ENCODE measurements around the gene PCDHGA12.
"Not testable (repeated sequence)": the region's sequence is repeated elsewhere in the genome, so short reads cannot be mapped to it uniquely, and the experiment has no call there.

Gene PCDHGA12

GRCh38 chr5:141419074-141419880, 11.0 kb upstream of the PCDHGA12 start:
- no peaks in the 10 kb centered on the region for H3K36me3 ChIP-seq (ENCODE audit: insufficient read depth, low read length)
- no peaks in the 10 kb centered on the region for H3K4me1 ChIP-seq (ENCODE audit: insufficient read depth, low read length)
- H3K9me3 ChIP-seq (ENCODE audit: control insufficient read depth, insufficient read depth, low read length) = peaks cover 13% of the 10 kb centered on the region; the same call in 1 of the 2 replicates
- no peak overlapping the region for H3K9ac ChIP-seq (ENCODE audit: low read depth, low read length)

DNA sequence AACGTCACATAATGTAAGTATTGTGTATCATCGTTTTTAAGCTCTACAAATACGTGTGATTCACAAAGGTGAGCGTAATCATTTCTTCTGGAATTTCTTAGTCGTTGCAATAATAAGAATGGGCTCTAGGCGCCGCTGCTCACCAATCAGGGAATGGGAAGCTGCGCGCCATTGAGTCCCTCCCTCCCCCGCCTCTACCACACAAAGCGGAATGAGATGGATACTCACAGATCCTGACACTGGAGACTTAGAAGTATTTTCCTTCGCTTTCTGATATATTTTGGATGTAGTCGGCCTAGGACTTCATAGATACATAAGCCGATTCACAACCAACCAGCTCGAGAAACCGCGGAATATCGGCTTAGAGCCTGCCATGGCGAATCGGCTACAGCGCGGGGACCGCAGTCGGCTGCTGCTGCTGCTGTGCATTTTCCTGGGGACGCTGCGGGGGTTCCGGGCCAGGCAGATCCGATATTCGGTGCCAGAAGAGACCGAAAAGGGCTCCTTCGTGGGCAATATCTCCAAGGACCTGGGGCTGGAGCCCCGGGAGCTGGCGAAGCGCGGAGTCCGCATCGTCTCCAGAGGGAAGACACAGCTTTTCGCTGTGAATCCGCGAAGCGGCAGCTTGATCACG, 9.3 kb upstream of the PCDHGA12 start, which contains the start of gene PCDHGA11:
PCDHGA11 (plus strand) TSS at position 197 of the 634 bp plus-strand sequence; CDS start at position 374, 177 bp downstream.
- Histone ChIP-seq H3K9ac (ENCODE audit: low read depth, low read length) (peak within 1 kb of the TSS; percentile 48), H3K36me3 (ENCODE audit: insufficient read depth, low read length) (no peaks in the 10 kb centered on the region), H3K9me3 (ENCODE audit: control insufficient read depth, insufficient read depth, low read length) (peaks cover 13% of the 10 kb centered on the region; the same call in 1 of the 2 replicates), H3K4me1 (ENCODE audit: insufficient read depth, low read length) (no peaks in the 10 kb centered on the region)

GRCh38 chr5:141421489-141421855, 8.8 kb upstream of the PCDHGA12 start:
- Histone ChIP-seq H3K36me3 (ENCODE audit: insufficient read depth, low read length) (no peaks in the 10 kb centered on the region), H3K9me3 (ENCODE audit: control insufficient read depth, insufficient read depth, low read length) (peaks cover 13% of the 10 kb centered on the region; the same call in 1 of the 2 replicates), H3K9ac (ENCODE audit: low read depth, low read length) (peak overlapping the region; percentile 48; the same call in 1 of the 2 replicates), H3K4me1 (ENCODE audit: insufficient read depth, low read length) (no peaks in the 10 kb centered on the region)

- no peaks in the 10 kb centered on the region for H3K36me3 ChIP-seq (ENCODE audit: insufficient read depth, low read length)
Measured at GRCh38 chr5:141422742-141423291, 7.5 kb upstream of the PCDHGA12 start.

DNA sequence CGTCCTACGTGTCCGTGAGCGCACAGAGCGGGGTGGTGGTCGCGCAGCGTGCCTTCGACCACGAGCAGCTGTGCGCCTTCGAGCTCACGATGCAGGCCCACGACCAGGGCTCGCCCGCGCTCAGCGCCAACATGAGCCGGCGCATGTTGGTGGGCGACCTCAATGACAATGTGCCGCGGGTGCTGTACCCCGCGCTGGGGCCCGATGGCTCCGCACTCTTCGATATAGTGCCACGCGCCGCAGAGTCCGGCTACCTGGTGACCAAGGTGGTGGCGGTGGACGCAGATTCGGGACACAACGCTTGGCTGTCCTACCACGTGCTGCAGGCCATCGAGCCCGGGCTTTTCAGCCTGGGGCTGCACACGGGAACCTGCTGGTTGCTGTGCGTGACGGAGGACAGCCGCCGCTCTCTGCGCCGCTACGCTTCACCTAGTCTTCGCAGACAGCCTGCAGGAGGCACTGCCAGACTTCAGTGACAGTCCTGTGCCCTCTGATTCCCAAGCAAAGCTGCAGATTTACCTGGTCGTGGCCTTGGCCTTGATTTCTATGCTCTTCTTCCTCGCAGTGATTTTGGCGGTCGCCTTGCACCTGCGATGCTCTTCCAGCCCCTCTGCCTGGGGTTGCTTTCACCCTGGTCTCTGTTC, 2.4 kb upstream of the PCDHGA12 start:
- Histone ChIP-seq H3K9ac (ENCODE audit: low read depth, low read length) (no peak overlapping the region), H3K4me1 (ENCODE audit: insufficient read depth, low read length) (no peaks in the 10 kb centered on the region), H3K9me3 (ENCODE audit: control insufficient read depth, insufficient read depth, low read length) (no peaks in the 10 kb centered on the region; the same call in none of the 2 replicates), H3K36me3 (ENCODE audit: insufficient read depth, low read length) (no peaks in the 10 kb centered on the region; the same call in 1 of the 2 replicates)

More at GRCh38 chr5:141422742-141423291, 7.5 kb upstream of the PCDHGA12 start:
- no peaks in the 10 kb centered on the region for H3K4me1 ChIP-seq (ENCODE audit: insufficient read depth, low read length)
- no peak overlapping the region for H3K9ac ChIP-seq (ENCODE audit: low read depth, low read length)
- peaks cover 13% of the 10 kb centered on the region; the same call in 1 of the 2 replicates for H3K9me3 ChIP-seq (ENCODE audit: control insufficient read depth, insufficient read depth, low read length)

DNA sequence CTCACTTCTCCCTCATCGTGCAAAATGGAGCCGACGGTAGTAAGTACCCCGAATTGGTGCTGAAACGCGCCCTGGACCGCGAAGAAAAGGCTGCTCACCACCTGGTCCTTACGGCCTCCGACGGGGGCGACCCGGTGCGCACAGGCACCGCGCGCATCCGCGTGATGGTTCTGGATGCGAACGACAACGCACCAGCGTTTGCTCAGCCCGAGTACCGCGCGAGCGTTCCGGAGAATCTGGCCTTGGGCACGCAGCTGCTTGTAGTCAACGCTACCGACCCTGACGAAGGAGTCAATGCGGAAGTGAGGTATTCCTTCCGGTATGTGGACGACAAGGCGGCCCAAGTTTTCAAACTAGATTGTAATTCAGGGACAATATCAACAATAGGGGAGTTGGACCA, 979 bp downstream of the PCDHGA12 start:
- H3K4me1 ChIP-seq (ENCODE audit: insufficient read depth, low read length) = no peaks in the 10 kb centered on the region
- no peaks in the 10 kb centered on the region; the same call in 1 of the 2 replicates for H3K36me3 ChIP-seq (ENCODE audit: insufficient read depth, low read length)
- no peaks in the 10 kb centered on the region; the same call in none of the 2 replicates for H3K9me3 ChIP-seq (ENCODE audit: control insufficient read depth, insufficient read depth, low read length)
- no peak overlapping the region for H3K9ac ChIP-seq (ENCODE audit: low read depth, low read length)

- H3K9me3 ChIP-seq (ENCODE audit: control insufficient read depth, insufficient read depth, low read length); H3K4me1 ChIP-seq (ENCODE audit: insufficient read depth, low read length); H3K9ac ChIP-seq (ENCODE audit: low read depth, low read length); H3K36me3 ChIP-seq (ENCODE audit: insufficient read depth, low read length): not testable (repeated sequence)
Measured at GRCh38 chr5:141432308-141432707, 2.0 kb downstream of the PCDHGA12 start.

GRCh38 chr5:141432726-141433125, 2.4 kb downstream of the PCDHGA12 start:
- not testable (repeated sequence) for H3K36me3 ChIP-seq (ENCODE audit: insufficient read depth, low read length); H3K9ac ChIP-seq (ENCODE audit: low read depth, low read length); H3K9me3 ChIP-seq (ENCODE audit: control insufficient read depth, insufficient read depth, low read length); H3K4me1 ChIP-seq (ENCODE audit: insufficient read depth, low read length)

DNA sequence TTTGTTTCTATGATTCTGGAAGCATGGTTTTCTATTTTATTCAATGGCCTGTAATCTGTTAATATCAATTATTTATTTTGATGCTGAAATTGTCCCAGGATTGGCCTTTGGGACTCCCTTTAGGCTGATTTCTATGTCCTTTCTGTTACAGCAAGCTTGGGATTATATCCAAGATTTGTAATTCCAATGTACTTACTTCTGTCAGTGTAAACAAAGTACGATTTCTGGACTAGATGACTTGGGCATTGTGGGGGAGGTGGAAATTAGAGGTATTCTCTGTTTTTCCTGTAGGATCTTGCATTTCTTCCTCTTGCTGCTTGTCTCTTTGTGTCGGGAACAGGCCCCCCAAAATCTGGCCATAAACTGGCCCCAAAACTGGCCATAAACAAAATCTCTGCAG, 3.7 kb downstream of the PCDHGA12 start:
- Histone ChIP-seq H3K9me3 (ENCODE audit: control insufficient read depth, insufficient read depth, low read length) (no peaks in the 10 kb centered on the region; the same call in 1 of the 2 replicates), H3K36me3 (ENCODE audit: insufficient read depth, low read length) (no peaks in the 10 kb centered on the region; the same call in 1 of the 2 replicates), H3K9ac (ENCODE audit: low read depth, low read length) (no peak overlapping the region), H3K4me1 (ENCODE audit: insufficient read depth, low read length) (no peaks in the 10 kb centered on the region)

GRCh38 chr5:141437221-141437620, 6.9 kb downstream of the PCDHGA12 start:
- Histone ChIP-seq H3K4me1 (ENCODE audit: insufficient read depth, low read length) (no peaks in the 10 kb centered on the region), H3K9me3 (ENCODE audit: control insufficient read depth, insufficient read depth, low read length) (no peaks in the 10 kb centered on the region; the same call in 1 of the 2 replicates), H3K36me3 (ENCODE audit: insufficient read depth, low read length) (no peaks in the 10 kb centered on the region), H3K9ac (ENCODE audit: low read depth, low read length) (no peak overlapping the region)

GRCh38 chr5:141439411-141440141, 9.3 kb downstream of the PCDHGA12 start:
- Histone ChIP-seq H3K9me3 (ENCODE audit: control insufficient read depth, insufficient read depth, low read length) (no peaks in the 10 kb centered on the region; the same call in 1 of the 2 replicates), H3K36me3 (ENCODE audit: insufficient read depth, low read length) (no peaks in the 10 kb centered on the region), H3K4me1 (ENCODE audit: insufficient read depth, low read length) (no peaks in the 10 kb centered on the region), H3K9ac (ENCODE audit: low read depth, low read length) (no peak overlapping the region)

GRCh38 chr5:141440341-141440740, 10.0 kb downstream of the PCDHGA12 start:
- no peaks in the 10 kb centered on the region for H3K4me1 ChIP-seq (ENCODE audit: insufficient read depth, low read length)
- H3K9me3 ChIP-seq (ENCODE audit: control insufficient read depth, insufficient read depth, low read length) = no peaks in the 10 kb centered on the region; the same call in 1 of the 2 replicates
- no peak overlapping the region for H3K9ac ChIP-seq (ENCODE audit: low read depth, low read length)
- H3K36me3 ChIP-seq (ENCODE audit: insufficient read depth, low read length) = no peaks in the 10 kb centered on the region

- Histone ChIP-seq H3K4me1 (ENCODE audit: insufficient read depth, low read length) (no peaks in the 10 kb centered on the region), H3K9me3 (ENCODE audit: control insufficient read depth, insufficient read depth, low read length) (no peaks in the 10 kb centered on the region; the same call in 1 of the 2 replicates), H3K36me3 (ENCODE audit: insufficient read depth, low read length) (no peaks in the 10 kb centered on the region), H3K9ac (ENCODE audit: low read depth, low read length) (no peak overlapping the region)
Measured at GRCh38 chr5:141441571-141442170, 11.4 kb downstream of the PCDHGA12 start.

All from ES-I3 (cell line).